ENCODE results near the gene ADAMTS14. TPM values are rescaled to one million over a fixed set of nuclear protein-coding genes. Genes with fewer than 3 reads are reported as not detected.

The ADAMTS14 gene
- total and polyA plus RNA-seq, 7 donors = 0.03 to 0.18 (median 0.06) TPM; not detected in 3

Other genes with a start within 250 kb of the ADAMTS14 start
- gene NODAL, start 230.8 kb upstream of the ADAMTS14 start, total RNA-seq = not detected
- gene NODAL, start 230.8 kb upstream of the ADAMTS14 start, polyA plus RNA-seq = under 1 TPM in 2 of 3 donors, not detected in 1; 0.08 to 0.10 TPM
- 1 to 10 TPM; 2.8 to 4.0 (median 3.3) TPM for gene PALD1, start 193.7 kb upstream of the ADAMTS14 start, total RNA-seq
- gene PALD1, start 193.7 kb upstream of the ADAMTS14 start, polyA plus RNA-seq = 1 to 10 TPM; 1.0 to 2.5 (median 2.4) TPM
- 1 to 10 TPM; 1.6 to 3.4 (median 1.8) TPM for gene PRF1, start 69.8 kb upstream of the ADAMTS14 start, total RNA-seq
- under 1 TPM; 0.33 to 0.72 (median 0.43) TPM for gene PRF1, start 69.8 kb upstream of the ADAMTS14 start, polyA plus RNA-seq
- not detected for gene TBATA, start 112.9 kb downstream of the ADAMTS14 start, total RNA-seq
- not detected for gene TBATA, start 112.9 kb downstream of the ADAMTS14 start, polyA plus RNA-seq
- 10 to 100 TPM in 2 of 4 donors, 1 to 10 TPM in 2; 9.5 to 15.1 (median 11.5) TPM for gene SGPL1, start 143.4 kb downstream of the ADAMTS14 start, total RNA-seq
- gene SGPL1, start 143.4 kb downstream of the ADAMTS14 start, polyA plus RNA-seq = 1 to 10 TPM; 3.7 to 7.4 (median 5.2) TPM
- gene PCBD1, start 216.1 kb downstream of the ADAMTS14 start, total RNA-seq = 100 to 1,000 TPM in 2 of 4 donors, 10 to 100 TPM in 2; 58.9 to 133 (median 95.2) TPM
- gene PCBD1, start 216.1 kb downstream of the ADAMTS14 start, polyA plus RNA-seq = 10 to 100 TPM; 53.9 to 92.5 (median 78.3) TPM